Sigmoid colon (tissue), 7 donors: ENCODE results near the gene TBC1D13. TPM values are rescaled to one million over a fixed set of nuclear protein-coding genes. Genes with fewer than 3 reads are reported as not detected.

Experiments
- DNase-seq: peaks from one replicate; pipeline ENCODE4 v3.0.0-alpha.2; 2019
- H3K27ac ChIP-seq, 4 donors: fragments of 200-600 bp; sonication (generic); one replicate each; pipeline ENCODE4 v1.5.1; 2016 to 2019; ENCODE audit warnings: mild to moderate bottlenecking in 1 of 4
- H3K27me3 ChIP-seq, 3 donors: fragments of 200-600 bp; sonication (generic); one replicate each; pipeline ENCODE4 v1.5.1; 2019; ENCODE audit warnings: mild to moderate bottlenecking in 1 of 3
- H3K36me3 ChIP-seq, 4 donors: fragments of 200-600 bp; sonication (generic); one replicate each; pipeline ENCODE4 v1.5.1; 2016 to 2019
- H3K4me1 ChIP-seq, 4 donors: fragments of 200-600 bp; sonication (generic); one replicate each; pipeline ENCODE4 v1.5.1; 2017 to 2019
- H3K4me3 ChIP-seq, 4 donors: fragments of 200-600 bp; sonication (generic); one replicate each; pipeline ENCODE4 v1.5.1; 2017 to 2019; ENCODE audit warnings: mild to moderate bottlenecking in 2 of 4, moderate library complexity in 1 of 4
- H3K9me3 ChIP-seq, 4 donors: fragments of 200-600 bp in 3 of 4; sonication (generic) in 3 of 4; one replicate each; pipeline versions ENCODE4 v1.5.1 to v1.6.1; 2013 to 2019
- EP300 ChIP-seq, 4 donors: sonication (generic); formaldehyde crosslinking; IDR thresholded peaks; one replicate each; pipeline ENCODE4 v1.6.1; 2017; ENCODE audit warnings: antibody characterized with exemption in 4 of 4
- POLR2A ChIP-seq, 2 donors: fragments of 450-650 bp; IDR thresholded peaks; one replicate each; pipeline ENCODE4 v1.6.1; 2016; ENCODE audit warnings: antibody characterized with exemption in 2 of 2, mild to moderate bottlenecking in 2 of 2, moderate library complexity in 2 of 2
- POLR2AphosphoS5 ChIP-seq, 4 donors: sonication (generic); formaldehyde crosslinking; IDR thresholded peaks; one replicate each; pipeline ENCODE4 v1.6.1; 2017; ENCODE audit warnings: antibody characterized with exemption in 4 of 4
- WGBS, 2 donors: extraction: QIAGEN DNeasy Blood & Tissue Kit; methylation state at CpG; one replicate each; pipeline ENCODE4 v1.1.7; 2013; 5-methylcytosine and 5-hydroxymethylcytosine counted together
- intact Hi-C: fragments of 100-400 bp; cut with DNase I; formaldehyde crosslinking; loops from one replicate; pipeline ENCODE4 v1.15.1; 2023
- polyA plus RNA-seq, 3 donors: library from polyadenylated mRNA; stranded (reverse); fragments of 200-250 nt; gene quantifications; one replicate each; pipeline ENCODE4 v1.2.3, GENCODE V29; 2013
- total RNA-seq, 4 donors: library from RNA; depleted of rRNA; stranded (reverse); fragments of >200 nt; gene quantifications; one replicate each; pipeline ENCODE4 v1.1.0, GENCODE V29; 2016
- TF ChIP-seq, protein P1 (sequence below), 4 experiments: fragments of 450-650 bp in 3 of 4; fragments of 200-600 bp in 1 of 4; IDR thresholded peaks; one replicate each; pipeline ENCODE4 v1.5.1; 2016 to 2019; ENCODE audit warnings: antibody characterized with exemption in 4 of 4, mild to moderate bottlenecking in 3 of 4, moderate library complexity in 2 of 4
- donor health status: healthy with polysubstance abuse.
- donor health status: Bipolar disorder and iron deficiency.
- donor health status: healthy.

The TBC1D13 gene
- total and polyA plus RNA-seq, 7 donors = 9.0 to 25.8 (median 14.3) TPM

GRCh38 chr9:128781187-128782070, 5.6 kb upstream of the TBC1D13 start:
- Histone ChIP-seq H3K4me1 (peaks cover 0 to 10% (median 5%) of the 10 kb centered on the region in 4 donors), H3K36me3 (no peaks in the 10 kb centered on the region), H3K9me3 (peaks cover 0 to 6% (median 0%) of the 10 kb centered on the region in 4 donors), H3K27me3 (no peaks in the 10 kb centered on the region), H3K4me3 (no peak overlapping the region), H3K27ac (no peak overlapping the region)
- WGBS, 2 donors = 81 to 84% methylated on average over 7 of the region's 7 CpGs
- no peak for DNase-seq
- TF ChIP-seq POLR2A (IDR thresholded peaks at IDR 0.05) (no peak), EP300 (IDR thresholded peaks at IDR 0.05) (no peak), POLR2AphosphoS5 (IDR thresholded peaks at IDR 0.05) (no peak)
- TF ChIP-seq, protein P1, sequence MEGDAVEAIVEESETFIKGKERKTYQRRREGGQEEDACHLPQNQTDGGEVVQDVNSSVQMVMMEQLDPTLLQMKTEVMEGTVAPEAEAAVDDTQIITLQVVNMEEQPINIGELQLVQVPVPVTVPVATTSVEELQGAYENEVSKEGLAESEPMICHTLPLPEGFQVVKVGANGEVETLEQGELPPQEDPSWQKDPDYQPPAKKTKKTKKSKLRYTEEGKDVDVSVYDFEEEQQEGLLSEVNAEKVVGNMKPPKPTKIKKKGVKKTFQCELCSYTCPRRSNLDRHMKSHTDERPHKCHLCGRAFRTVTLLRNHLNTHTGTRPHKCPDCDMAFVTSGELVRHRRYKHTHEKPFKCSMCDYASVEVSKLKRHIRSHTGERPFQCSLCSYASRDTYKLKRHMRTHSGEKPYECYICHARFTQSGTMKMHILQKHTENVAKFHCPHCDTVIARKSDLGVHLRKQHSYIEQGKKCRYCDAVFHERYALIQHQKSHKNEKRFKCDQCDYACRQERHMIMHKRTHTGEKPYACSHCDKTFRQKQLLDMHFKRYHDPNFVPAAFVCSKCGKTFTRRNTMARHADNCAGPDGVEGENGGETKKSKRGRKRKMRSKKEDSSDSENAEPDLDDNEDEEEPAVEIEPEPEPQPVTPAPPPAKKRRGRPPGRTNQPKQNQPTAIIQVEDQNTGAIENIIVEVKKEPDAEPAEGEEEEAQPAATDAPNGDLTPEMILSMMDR (IDR thresholded peaks at IDR 0.05) = no peak
- intact Hi-C loops = no loop called here

GRCh38 chr9:128782669-128783068, 4.4 kb upstream of the TBC1D13 start:
- no peak overlapping the region for H3K4me3 ChIP-seq
- H3K4me1 ChIP-seq = peaks cover 0 to 15% (median 10%) of the 10 kb centered on the region in 4 donors
- no peaks in the 10 kb centered on the region for H3K36me3 ChIP-seq
- TF ChIP-seq EP300 (IDR thresholded peaks at IDR 0.05) (no peak), POLR2AphosphoS5 (IDR thresholded peaks at IDR 0.05) (no peak), POLR2A (IDR thresholded peaks at IDR 0.05) (no peak)
- TF ChIP-seq, protein P1 (IDR thresholded peaks at IDR 0.05) = no peak
- peaks cover 0 to 6% (median 0%) of the 10 kb centered on the region in 4 donors for H3K9me3 ChIP-seq
- intact Hi-C loops = no loop called here
- WGBS, 2 donors = 87 to 96% methylated on average over 1 of the region's 1 CpG
- DNase-seq = no peak
- no peaks in the 10 kb centered on the region for H3K27me3 ChIP-seq
- H3K27ac ChIP-seq = no peak overlapping the region

DNA sequence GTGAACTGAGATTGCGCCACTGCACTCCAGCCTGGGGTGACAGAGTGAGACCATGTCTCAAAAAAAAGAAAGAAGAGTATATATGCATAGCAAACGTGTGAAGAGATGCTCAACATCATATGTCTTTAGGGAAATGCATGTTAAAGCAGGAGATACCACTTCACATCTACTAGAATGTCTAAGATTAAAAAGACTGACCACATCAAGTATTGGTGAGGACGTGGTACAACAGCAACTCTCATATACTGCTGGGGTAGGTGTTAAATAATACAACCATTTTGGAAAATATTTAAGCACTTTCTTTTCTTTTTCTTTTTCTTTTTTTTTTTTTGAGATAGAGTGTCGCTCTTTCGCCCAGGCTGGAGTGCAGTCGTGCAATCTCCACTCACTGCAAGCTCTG, 1.6 kb upstream of the TBC1D13 start:
- no peak overlapping the region for H3K27ac ChIP-seq
- peaks cover 0 to 6% (median 0%) of the 10 kb centered on the region in 4 donors for H3K9me3 ChIP-seq
- 93 to 95% methylated on average over 6 of the region's 6 CpGs for WGBS, 2 donors
- DNase-seq = no peak
- peaks cover 0 to 27% (median 19%) of the 10 kb centered on the region in 4 donors for H3K4me1 ChIP-seq
- TF ChIP-seq POLR2AphosphoS5 (IDR thresholded peaks at IDR 0.05) (no peak), POLR2A (IDR thresholded peaks at IDR 0.05) (no peak), EP300 (IDR thresholded peaks at IDR 0.05) (no peak)
- TF ChIP-seq, protein P1 (IDR thresholded peaks at IDR 0.05) = no peak
- peaks cover 0 to 14% (median under 1%) of the 10 kb centered on the region in 4 donors for H3K36me3 ChIP-seq
- intact Hi-C loops = loop anchor here (5.0 kb wide), 1 partner anchor 83 kb away; the partner anchor contains the start of gene PKN3
- no peak overlapping the region for H3K4me3 ChIP-seq
- H3K27me3 ChIP-seq = no peaks in the 10 kb centered on the region

GRCh38 chr9:128787659-128788058, 606 bp downstream of the TBC1D13 start:
- TF ChIP-seq EP300 (IDR thresholded peaks at IDR 0.05) (no peak), POLR2AphosphoS5 (IDR thresholded peaks at IDR 0.05) (no peak), POLR2A (IDR thresholded peaks at IDR 0.05) (no peak)
- TF ChIP-seq, protein P1 (IDR thresholded peaks at IDR 0.05) = no peak
- intact Hi-C loops = loop anchor here (1.0 to 5.0 kb wide), 2 partner anchors 16 to 85 kb away; partner anchors contain the start of genes PKN3 and ZER1
- Histone ChIP-seq H3K4me1 (peaks cover 0 to 27% (median 19%) of the 10 kb centered on the region in 4 donors), H3K36me3 (peaks cover 14 to 36% (median 20%) of the 10 kb centered on the region in 4 donors), H3K27me3 (no peaks in the 10 kb centered on the region), H3K4me3 (peak overlapping the region; percentile 80 to 98 (median 92)), H3K27ac (peak overlapping the region; percentile 79 to 86 (median 85)), H3K9me3 (no peaks in the 10 kb centered on the region)
- 2 to 3% methylated on average over 7 of the region's 7 CpGs for WGBS, 2 donors
- no peak for DNase-seq
